IMR-90 (cell line): ENCODE results near the gene PADI1. TPM values are rescaled to one million over a fixed set of nuclear protein-coding genes. Genes with fewer than 3 reads are reported as not detected.

Experiments
- ATAC-seq: fragments of 200-7000 bp; cut with Tn5 transposase; 2 replicates; pipeline ENCODE4 v1.9.1; 2020; ENCODE audit warnings: low read depth, mild to moderate bottlenecking, moderate library complexity
- BruUV-seq: library from RNA; stranded (reverse); fragments of 400-500 nt; replicated peaks from 2 replicates; lab custom pipeline; 2021; lab: Mats Ljungman, UMichigan
- CTCF ChIA-PET: fragments of 300-600 bp; formaldehyde crosslinking; extraction: SDS; loops from one replicate; lab custom pipeline; 2021; ENCODE audit warnings: antibody characterized with exemption; lab: Yijun Ruan, JAX
- POLR2A ChIA-PET: fragments of 300-600 bp; sonication (Branson Sonifier 250); formaldehyde crosslinking; loops from one replicate; lab custom pipeline; 2022; ENCODE audit warnings: antibody characterized with exemption; ENCODE audit not compliant: unreplicated experiment; lab: Charles Lee
- DNase-seq: peaks from one replicate; pipeline ENCODE4 v3.0.0; 2013
- H2AFZ ChIP-seq: replicated peaks from 2 replicates; pipeline ENCODE3; 2013; ENCODE audit warnings: low read length, mild to moderate bottlenecking; ENCODE audit not compliant: poor library complexity
- H2AK5ac ChIP-seq: 2 replicates; pipeline ENCODE4 v1.6.1; 2013; ENCODE audit warnings: low read depth, low read length, inconsistent platforms
- H2AK9ac ChIP-seq: replicated peaks from 2 replicates; pipeline ENCODE3; 2013; ENCODE audit warnings: mild to moderate bottlenecking, low read depth, low read length, moderate library complexity; ENCODE audit not compliant: poor library complexity
- H2BK120ac ChIP-seq: 2 replicates; pipeline ENCODE4 v1.6.1; 2013; ENCODE audit warnings: low read depth, low read length, inconsistent platforms
- H2BK15ac ChIP-seq: 3 replicates; pipeline ENCODE4 v1.6.1; 2013; ENCODE audit warnings: low read depth, low read length, inconsistent platforms
- H2BK20ac ChIP-seq: 2 replicates; pipeline ENCODE4 v1.6.1; 2013; ENCODE audit warnings: low read depth, mild to moderate bottlenecking, inconsistent platforms, low read length, moderate library complexity
- H2BK5ac ChIP-seq: 2 replicates; pipeline ENCODE4 v1.6.1; 2013; ENCODE audit warnings: mild to moderate bottlenecking, low read depth, low read length, inconsistent platforms; ENCODE audit not compliant: poor library complexity, severe bottlenecking
- H3K14ac ChIP-seq: replicated peaks from 2 replicates; pipeline ENCODE4 v1.6.1; 2013; ENCODE audit warnings: low read depth, low read length, inconsistent platforms
- H3K18ac ChIP-seq: 2 replicates; pipeline ENCODE4 v1.6.1; 2013; ENCODE audit warnings: low read depth, low read length, control low read depth
- H3K23ac ChIP-seq: 2 replicates; pipeline ENCODE4 v1.6.1; 2013; ENCODE audit warnings: low read depth, low read length, inconsistent platforms
- H3K27ac ChIP-seq: 2 replicates; pipeline ENCODE4 v1.5.1; 2013; ENCODE audit warnings: mild to moderate bottlenecking, control low read depth, low read length; ENCODE audit not compliant: insufficient read depth
- H3K27me3 ChIP-seq: 2 replicates; pipeline ENCODE4 v1.6.1; 2013; ENCODE audit warnings: low read length; ENCODE audit not compliant: control insufficient read depth, insufficient read depth
- H3K36me3 ChIP-seq: 2 replicates; pipeline ENCODE4 v1.6.1; 2013; ENCODE audit warnings: low read length, mixed read lengths; ENCODE audit not compliant: control insufficient read depth, insufficient read depth
- H3K4ac ChIP-seq: 2 replicates; pipeline ENCODE4 v1.6.1; 2013; ENCODE audit warnings: low read depth, low read length, inconsistent platforms
- H3K4me1 ChIP-seq: 2 replicates; pipeline ENCODE4 v1.6.1; 2013; ENCODE audit warnings: low read length, mixed read lengths; ENCODE audit not compliant: control insufficient read depth, insufficient read depth
- H3K4me2 ChIP-seq: 2 replicates; pipeline ENCODE4 v1.6.1; 2013; ENCODE audit warnings: low read depth, mild to moderate bottlenecking, control low read depth, low read length, moderate library complexity
- H3K4me3 ChIP-seq: 2 replicates; pipeline ENCODE4 v1.5.1; 2013; ENCODE audit warnings: low read depth, mild to moderate bottlenecking, control low read depth, low read length, moderate library complexity; ENCODE audit not compliant: insufficient read depth
- H3K56ac ChIP-seq: 2 replicates; pipeline ENCODE4 v1.6.1; 2013; ENCODE audit warnings: low read length, inconsistent platforms; ENCODE audit not compliant: insufficient read depth; ENCODE audit errors: extremely low read depth
- H3K79me1 ChIP-seq, 2 experiments: 2 replicates each; pipeline ENCODE4 v1.6.1; 2013; ENCODE audit warnings: low read length in 2 of 2, inconsistent platforms in 1 of 2, low read depth in 1 of 2
- H3K9ac ChIP-seq: 2 replicates; pipeline ENCODE4 v1.6.1; 2013; ENCODE audit warnings: low read depth, low read length, control low read depth
- H3K9me1 ChIP-seq: 2 replicates; pipeline ENCODE4 v1.6.1; 2013; ENCODE audit warnings: low read length, inconsistent platforms; ENCODE audit not compliant: insufficient read depth
- H3K9me3 ChIP-seq: 2 replicates; pipeline ENCODE4 v1.6.1; 2013; ENCODE audit warnings: low read length; ENCODE audit not compliant: control insufficient read depth, insufficient read depth
- H4K20me1 ChIP-seq: 2 replicates; pipeline ENCODE4 v1.6.1; 2013; ENCODE audit warnings: low read length, inconsistent platforms; ENCODE audit not compliant: insufficient read depth
- H4K5ac ChIP-seq: 2 replicates; pipeline ENCODE4 v1.6.1; 2013; ENCODE audit warnings: mild to moderate bottlenecking, low read depth, low read length, control low read depth
- H4K8ac ChIP-seq, 2 experiments: 2 replicates each; pipeline ENCODE4 v1.6.1; 2013; ENCODE audit warnings: low read depth in 2 of 2, low read length in 2 of 2, control low read depth in 1 of 2, inconsistent platforms in 1 of 2
- H4K91ac ChIP-seq: 2 replicates; pipeline ENCODE4 v1.6.1; 2013; ENCODE audit warnings: low read depth, low read length, inconsistent platforms; ENCODE audit not compliant: insufficient read depth
- CEBPB ChIP-seq: IDR thresholded peaks from 2 replicates; pipeline ENCODE4 v1.6.1; 2012; ENCODE audit warnings: low read depth, low read length, improper control_type of control experiment
- RAD21 ChIP-seq: IDR thresholded peaks from 2 replicates; pipeline ENCODE4 v1.6.1; 2012; ENCODE audit warnings: low read length, improper control_type of control experiment
- WGBS, 2 experiments: methylation state at CpG; one replicate each; pipeline versions ENCODE4 v1.1.5 to v1.1.7; 2013; ENCODE audit warnings: missing lambda C conversion rate in 2 of 2; ENCODE audit not compliant: insufficient read length in 1 of 2; ENCODE audit errors: extremely low coverage in 2 of 2; 5-methylcytosine and 5-hydroxymethylcytosine counted together
- dilution Hi-C: fragments of 300-500 bp; cut with HindIII; formaldehyde crosslinking; loops from one replicate; pipeline ENCODE4 v1.14.3; 2018; ENCODE audit warnings: low sequenced_read_pairs; ENCODE audit not compliant: unreplicated experiment
- in situ Hi-C: fragments of 300-500 bp; cut with MboI; formaldehyde crosslinking; loops from 3 replicates; pipeline ENCODE4 v1.14.3; 2019; ENCODE audit warnings: low sequenced_read_pairs, inconsistent platforms, mixed read lengths
- intact Hi-C: fragments of 100-400 bp; cut with micrococcal nuclease; formaldehyde crosslinking; loops from 2 replicates; pipeline ENCODE4 v1.10.0; 2022
- polyA plus RNA-seq, 3 experiments: library from polyadenylated mRNA; depleted of rRNA; stranded (reverse); fragments of >200 nt; gene quantifications; 2 replicates each; pipeline ENCODE4 v1.2.3, GENCODE V29; 2012; ENCODE audit warnings: low replicate concordance in 1 of 3
- total RNA-seq: library from RNA; depleted of rRNA; stranded (reverse); fragments of >200 nt; gene quantifications from 2 replicates; pipeline ENCODE4 v1.2.3, GENCODE V29; 2012
- TF ChIP-seq, protein P1 (sequence below): fragments of 150-350 bp; IDR thresholded peaks from 2 replicates; pipeline ENCODE4 v1.6.1; 2016; ENCODE audit warnings: low read depth, mild to moderate bottlenecking, low read length, moderate library complexity, borderline replicate concordance

PADI1 gene
- total and polyA plus RNA-seq, 2 of the 4 experiments (the other 2 are of a cell fraction) = 0.17 TPM; not detected in 1

DNA sequence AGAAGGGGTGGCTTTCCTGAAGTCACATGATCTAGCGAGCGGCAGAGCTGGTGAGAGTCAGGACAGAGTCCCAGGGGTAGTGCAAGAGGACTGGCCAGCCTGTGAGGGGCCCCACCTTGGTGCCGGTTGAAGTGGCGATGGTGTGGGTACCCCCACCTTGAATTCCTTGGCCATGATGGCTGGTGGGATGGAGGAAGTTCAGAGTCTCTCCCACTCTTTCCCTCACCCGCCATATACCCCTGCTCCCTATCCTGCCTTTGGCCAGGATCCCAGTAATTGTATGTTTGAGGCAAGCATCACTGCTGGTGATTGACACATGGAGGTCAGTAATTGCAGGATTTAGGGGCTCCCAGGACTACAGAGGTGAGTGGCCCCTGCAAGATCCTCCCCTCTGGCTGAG lies 55.8 kb downstream of the PADI1 start:
- Histone ChIP-seq H2AK5ac (no peak overlapping the region), H2BK20ac (no peak overlapping the region), H2BK15ac (no peak overlapping the region), H3K4me3 (no peak overlapping the region), H3K9me3 (no peaks in the 10 kb centered on the region; the same call in 1 of the 2 replicates), H3K4me1 (peaks cover 7% of the 10 kb centered on the region), H3K9ac (no peak overlapping the region), H2BK5ac (no peak overlapping the region), H3K27ac (no peak overlapping the region), H4K5ac (no peak overlapping the region), H3K23ac (no peak overlapping the region), H3K4ac (no peak overlapping the region), H3K27me3 (peaks cover 13% of the 10 kb centered on the region), H3K56ac (no peak overlapping the region), H3K36me3 (no peaks in the 10 kb centered on the region), H3K9me1 (no peaks in the 10 kb centered on the region; the same call in 1 of the 2 replicates), H4K20me1 (peaks cover 4% of the 10 kb centered on the region; the same call in 1 of the 2 replicates), H2BK120ac (no peak overlapping the region), H3K4me2 (no peak overlapping the region), H2AFZ (no peak overlapping the region), H4K8ac (no peak overlapping the region), H3K18ac (no peak overlapping the region), H2AK9ac (no peak overlapping the region), H3K14ac (no peak overlapping the region), H4K91ac (no peak overlapping the region), H3K79me1 (no peaks in the 10 kb centered on the region)
- dilution Hi-C loops = no loop called here
- DNase-seq (no peak), ATAC-seq (no peak)
- BruUV-seq = no TSS peak
- ChIA-PET POLR2A (no interaction called here), CTCF (no interaction called here)
- intact Hi-C loops = no loop called here
- in situ Hi-C loops = no loop called here
- no peak for TF ChIP-seq CEBPB
- TF ChIP-seq, protein P1, sequence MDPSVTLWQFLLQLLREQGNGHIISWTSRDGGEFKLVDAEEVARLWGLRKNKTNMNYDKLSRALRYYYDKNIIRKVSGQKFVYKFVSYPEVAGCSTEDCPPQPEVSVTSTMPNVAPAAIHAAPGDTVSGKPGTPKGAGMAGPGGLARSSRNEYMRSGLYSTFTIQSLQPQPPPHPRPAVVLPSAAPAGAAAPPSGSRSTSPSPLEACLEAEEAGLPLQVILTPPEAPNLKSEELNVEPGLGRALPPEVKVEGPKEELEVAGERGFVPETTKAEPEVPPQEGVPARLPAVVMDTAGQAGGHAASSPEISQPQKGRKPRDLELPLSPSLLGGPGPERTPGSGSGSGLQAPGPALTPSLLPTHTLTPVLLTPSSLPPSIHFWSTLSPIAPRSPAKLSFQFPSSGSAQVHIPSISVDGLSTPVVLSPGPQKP = no peak
- no peak for TF ChIP-seq RAD21
- 67% methylated on average over 2 of the region's 5 CpGs; no CpG with 5 or more reads in 1 of the 2 experiments for WGBS, 2 experiments
